Activated CD8-positive, alpha-beta memory T cell treated with anti-CD3 and anti-CD28 coated beads, Interleukin-2, amount 50 U/mL, for 24 hours (primary cell): ENCODE results near the gene SCT.

Experiments used
- DNase-seq: peaks from one replicate; pipeline ENCODE4 v3.0.0-alpha.2; 2020; ENCODE audit errors: extremely low read depth

Gene SCT

DNA sequence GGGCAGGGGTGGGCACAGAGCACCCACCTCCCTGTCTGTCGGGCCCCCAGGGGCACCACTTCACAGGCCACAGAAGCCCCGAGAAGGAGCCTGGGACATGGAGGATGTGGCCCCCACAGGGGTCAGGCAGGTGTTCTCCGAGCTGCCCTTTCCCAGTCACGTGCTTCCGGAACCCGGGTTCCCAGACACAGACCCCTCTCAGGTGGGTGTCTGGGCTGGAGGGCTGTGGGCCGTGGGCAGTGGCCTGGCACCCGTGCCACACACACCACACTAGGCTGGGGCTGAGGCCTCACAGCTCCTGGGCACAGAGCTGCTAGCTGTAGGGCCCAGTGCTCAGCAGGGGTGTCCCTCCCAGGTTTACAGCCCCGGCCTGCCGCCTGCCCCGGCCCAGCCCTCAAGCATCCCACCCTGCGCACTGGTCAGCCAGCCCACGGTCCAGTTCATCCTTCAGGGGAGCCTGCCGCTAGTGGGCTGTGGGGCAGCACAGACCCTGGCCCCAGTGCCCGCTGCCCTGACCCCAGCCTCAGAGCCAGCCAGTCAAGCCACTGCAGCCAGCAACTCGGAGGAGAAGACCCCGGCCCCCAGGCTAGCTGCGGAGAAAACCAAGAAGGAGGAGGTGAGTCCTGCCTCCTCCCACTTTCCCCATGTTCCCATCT, 16.7 kb downstream of the SCT start:
- no peak for DNase-seq

DNA sequence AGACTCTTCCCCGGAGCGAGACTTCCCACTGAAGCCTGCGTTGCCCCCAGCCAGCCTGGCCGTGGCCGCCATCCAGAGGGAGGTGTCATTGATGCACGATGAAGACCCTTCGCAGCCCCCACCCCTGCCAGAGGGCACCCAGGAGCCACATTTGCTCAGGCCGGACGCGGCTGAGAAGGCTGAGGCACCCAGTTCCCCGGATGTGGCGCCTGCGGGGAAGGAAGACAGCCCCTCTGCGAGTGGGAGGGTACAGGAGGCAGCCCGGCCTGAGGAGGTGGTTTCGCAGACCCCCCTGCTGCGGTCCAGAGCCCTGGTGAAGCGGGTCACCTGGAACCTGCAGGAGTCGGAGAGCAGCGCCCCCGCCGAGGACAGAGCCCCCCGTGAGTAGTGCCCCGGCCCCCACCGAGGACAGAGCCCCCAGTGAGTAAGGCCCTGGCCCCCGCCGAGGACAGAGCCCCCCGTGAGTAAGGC, 17.6 kb downstream of the SCT start:
- DNase-seq = no peak

DNA sequence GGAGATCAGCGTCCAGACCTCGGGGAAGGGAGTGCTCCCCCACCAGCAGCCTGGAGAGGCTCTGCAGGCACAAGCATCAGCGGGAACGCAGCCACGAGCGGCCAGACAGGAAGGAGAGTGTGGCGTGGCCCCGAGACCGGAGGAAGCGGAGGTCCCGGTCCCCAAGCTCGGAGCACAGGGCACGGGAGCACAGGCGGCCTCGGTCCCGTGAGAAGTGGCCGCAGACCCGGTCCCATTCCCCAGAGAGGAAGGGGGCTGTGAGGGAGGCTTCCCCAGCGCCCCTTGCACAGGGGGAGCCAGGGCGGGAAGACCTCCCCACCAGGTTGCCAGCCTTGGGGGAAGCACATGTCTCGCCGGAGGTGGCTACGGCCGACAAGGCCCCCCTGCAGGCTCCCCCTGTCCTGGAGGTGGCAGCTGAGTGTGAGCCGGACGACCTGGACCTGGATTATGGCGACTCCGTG, 18.2 kb downstream of the SCT start:
- DNase-seq = no peak

DNA sequence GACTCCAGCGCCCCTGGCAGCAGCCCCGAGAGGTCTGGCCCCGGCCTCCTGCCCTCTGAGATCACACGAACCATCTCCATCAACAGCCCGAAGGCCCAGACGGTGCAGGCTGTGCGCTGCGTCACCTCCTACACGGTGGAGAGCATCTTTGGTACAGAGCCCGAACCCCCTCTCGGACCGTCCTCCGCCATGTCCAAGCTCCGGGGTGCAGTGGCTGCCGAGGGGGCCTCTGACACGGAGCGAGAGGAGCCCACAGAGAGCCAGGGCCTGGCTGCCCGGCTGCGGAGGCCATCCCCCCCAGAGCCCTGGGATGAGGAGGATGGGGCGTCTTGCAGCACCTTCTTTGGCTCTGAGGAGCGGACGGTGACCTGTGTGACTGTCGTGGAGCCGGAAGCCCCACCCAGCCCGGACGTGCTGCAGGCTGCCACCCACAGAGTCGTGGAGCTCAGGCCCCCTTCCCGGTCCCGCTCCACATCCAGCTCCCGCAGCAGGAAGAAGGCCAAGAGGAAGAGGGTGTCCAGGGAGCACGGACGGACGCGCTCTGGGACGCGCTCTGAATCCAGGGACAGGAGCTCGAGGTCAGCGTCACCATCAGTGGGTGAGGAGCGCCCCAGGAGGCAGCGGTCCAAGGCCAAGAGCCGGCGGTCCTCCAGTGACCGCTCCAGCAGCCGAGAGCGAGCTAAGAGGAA, 18.9 kb downstream of the SCT start:
- no peak for DNase-seq

GRCh38 chr11:607020-607780, 19.8 kb downstream of the SCT start:
- no peak for DNase-seq

DNA sequence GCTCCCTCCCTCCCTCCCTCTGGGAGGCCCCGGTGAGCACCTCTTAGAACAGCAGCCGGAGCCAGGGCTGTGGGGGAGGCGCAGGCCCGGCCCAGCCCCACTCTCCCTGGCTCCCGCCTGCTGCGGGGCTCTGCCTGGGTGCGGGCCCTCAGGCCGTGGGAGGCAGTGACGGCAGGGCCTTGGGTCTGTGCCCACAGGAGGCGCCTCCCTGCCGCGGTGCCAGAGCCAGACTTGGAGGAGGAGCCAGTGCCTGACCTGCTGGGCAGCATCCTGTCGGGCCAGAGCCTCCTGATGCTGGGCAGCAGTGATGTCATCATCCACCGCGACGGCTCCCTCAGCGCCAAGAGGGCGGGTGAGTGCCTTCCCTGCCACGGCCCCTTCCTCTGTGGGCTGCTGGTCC, 20.7 kb downstream of the SCT start:
- DNase-seq = no peak

- DNase-seq = no peak
These were observed 21.5 kb downstream of the SCT start for GRCh38 chr11:605286-606129.

- no peak for DNase-seq
These were observed 23.8 kb downstream of the SCT start for GRCh38 chr11:603154-603553.

- no peak for DNase-seq
These were observed 25.3 kb downstream of the SCT start for GRCh38 chr11:601573-602245.

GRCh38 chr11:598005-598680, 28.8 kb downstream of the SCT start:
- DNase-seq = no peak

GRCh38 chr11:597166-597725, 29.7 kb downstream of the SCT start:
- no peak for DNase-seq

DNA sequence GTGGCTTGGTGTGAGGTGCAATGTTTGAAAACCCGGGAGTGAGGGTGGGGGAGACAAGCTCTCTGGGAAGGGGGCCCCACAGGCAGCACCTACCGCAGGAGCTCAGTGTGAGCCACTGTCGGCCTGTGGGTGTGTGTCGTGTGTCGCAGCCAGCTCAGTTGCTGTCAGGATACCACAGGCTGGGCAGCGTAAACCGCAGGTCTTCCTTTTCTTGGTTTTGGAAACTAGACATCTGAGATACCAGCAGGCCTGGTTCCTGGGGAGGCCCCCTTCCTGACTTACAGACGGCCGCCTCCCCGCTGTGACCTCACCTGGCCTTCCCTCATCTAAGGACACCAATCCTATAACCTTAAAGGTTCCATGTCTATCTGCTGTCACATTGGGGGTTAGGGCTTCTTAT, 30.6 kb downstream of the SCT start:
- no peak for DNase-seq

- no peak for DNase-seq
These were observed 31.6 kb downstream of the SCT start for GRCh38 chr11:595400-595799.

- no peak for DNase-seq
These were observed 33.6 kb downstream of the SCT start for GRCh38 chr11:593347-593746.

DNA sequence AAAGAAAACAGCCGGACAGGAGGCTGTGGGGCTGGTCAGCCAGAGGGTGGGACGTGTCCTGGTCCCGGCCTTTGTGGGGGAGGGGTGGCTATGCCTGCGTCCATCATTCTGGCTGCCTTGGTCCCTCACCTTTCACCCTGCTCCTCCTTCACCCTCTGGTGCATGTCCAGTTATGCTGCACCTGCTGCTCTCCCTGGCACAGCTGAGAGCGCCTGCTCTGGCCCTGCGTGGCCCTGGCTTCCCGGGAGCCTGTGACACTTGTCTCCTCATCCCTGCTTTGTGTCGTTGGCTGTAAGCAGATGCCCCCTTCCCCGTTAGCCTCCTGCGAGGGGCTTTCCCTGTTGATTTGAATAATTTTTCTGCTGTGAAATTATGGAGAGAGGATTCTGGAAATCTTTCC, 34.1 kb downstream of the SCT start:
- no peak for DNase-seq

- no peak for DNase-seq
These were observed 34.5 kb downstream of the SCT start for GRCh38 chr11:592501-592900.

- no peak for DNase-seq
These were observed 36.0 kb downstream of the SCT start for GRCh38 chr11:590997-591396.

DNA sequence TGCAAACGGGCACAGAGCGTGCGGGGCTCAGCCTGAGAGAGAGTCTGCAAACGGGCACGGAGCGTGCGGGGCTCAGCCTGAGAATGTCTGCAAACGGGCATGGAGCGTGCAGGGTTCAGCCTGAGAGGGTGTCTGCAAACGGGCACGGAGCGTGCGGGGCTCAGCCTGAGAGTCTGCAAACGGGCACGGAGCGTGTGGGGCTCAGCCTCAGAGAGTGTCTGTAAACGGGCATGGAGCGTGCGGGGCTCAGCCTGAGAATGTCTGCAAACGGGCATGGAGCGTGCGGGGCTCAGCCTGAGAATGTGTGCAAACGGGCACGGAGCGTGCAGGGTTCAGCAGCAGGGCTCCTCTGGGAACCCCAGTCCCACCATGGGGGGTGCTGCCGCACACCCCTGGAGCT, 37.2 kb downstream of the SCT start:
- no peak for DNase-seq

DNA sequence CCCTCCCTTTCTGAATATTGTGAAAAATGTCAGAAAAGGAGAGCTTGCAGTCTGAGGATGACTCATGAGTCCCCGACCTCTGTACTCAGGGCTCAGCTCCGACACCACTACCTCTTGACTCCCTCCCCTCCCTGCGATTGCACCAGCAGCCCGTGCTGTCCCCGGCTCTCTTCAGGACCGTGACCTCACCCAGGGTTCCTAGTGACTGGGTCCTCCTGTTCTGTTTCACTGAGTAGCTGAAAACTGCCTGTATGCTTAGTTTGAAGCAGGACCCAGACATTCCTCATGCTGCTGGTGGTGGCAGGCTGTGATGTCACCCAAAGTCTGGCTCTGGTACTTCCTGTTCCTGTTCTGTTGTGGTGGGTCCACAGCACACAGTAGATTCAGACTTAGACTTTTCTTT, 39.0 kb downstream of the SCT start:
- peak; percentile 33 for DNase-seq

DNA sequence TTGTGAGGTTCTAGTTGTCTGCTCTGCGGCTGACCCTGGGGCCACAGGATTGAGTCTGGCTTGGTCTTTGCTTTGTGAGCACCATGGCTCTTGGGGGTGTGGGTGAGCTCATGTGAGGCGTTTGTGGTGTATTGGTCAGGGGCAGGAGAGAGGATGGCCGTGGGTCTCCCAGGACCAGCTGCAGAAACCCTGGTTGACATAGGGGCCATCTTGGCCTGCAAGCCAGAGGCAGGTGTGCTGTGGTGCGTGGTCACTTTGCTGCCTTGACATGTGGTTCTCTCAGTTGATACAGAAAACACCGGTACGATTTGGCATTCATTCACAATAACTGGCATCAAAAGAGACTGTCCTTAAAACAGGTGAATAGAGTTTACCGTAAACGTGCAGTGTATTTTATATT, 39.4 kb downstream of the SCT start:
- no peak for DNase-seq
